K562 (cell line): Measurements from ENCODE around the gene NEURL4. TPM values are rescaled to one million over a fixed set of nuclear protein-coding genes. Genes with fewer than 3 reads are reported as not detected.

ENCODE experiments used
- HLTF ChIP-seq: fragments of 450-650 bp; IDR thresholded peaks from 2 replicates; pipeline ENCODE4 v1.6.1; 2016
- MCM7 ChIP-seq, 2 experiments: fragments of 450-650 bp; IDR thresholded peaks; 2 replicates each; pipeline ENCODE4 v1.6.1; 2016 to 2018
- NFXL1 ChIP-seq: fragments of 450-650 bp; formaldehyde crosslinking; IDR thresholded peaks from 2 replicates; pipeline ENCODE4 v1.4.0; 2021; ENCODE audit warnings: mild to moderate bottlenecking
- RBM15 ChIP-seq: fragments of 200-400 bp; formaldehyde crosslinking; IDR thresholded peaks from 2 replicates; pipeline ENCODE4 v1.6.1; 2018; ENCODE audit warnings: mild to moderate bottlenecking, low read length, moderate library complexity; ENCODE audit not compliant: insufficient read depth
- RNF2 ChIP-seq: sonication (generic); IDR thresholded peaks from 2 replicates; pipeline ENCODE4 v1.6.1; 2016
- TCFL5 ChIP-seq: fragments of 250-450 bp; sonication (Bioruptor Pico); conservative IDR thresholded peaks from 2 replicates; pipeline ENCODE4 v1.6.1; 2021; ENCODE audit warnings: mild to moderate bottlenecking, moderate library complexity, matching md5 sums
- TOE1 ChIP-seq, 2 experiments: fragments of 450-650 bp in 1 of 2; sonication (generic) in 1 of 2; formaldehyde crosslinking in 1 of 2; IDR thresholded peaks; 2 replicates each; pipeline versions ENCODE4 v1.7.1 to v1.8.0; 2016 to 2022; ENCODE audit warnings: borderline replicate concordance in 2 of 2, mild to moderate bottlenecking in 2 of 2, antibody characterized with exemption in 1 of 2, inconsistent platforms in 1 of 2, low read depth in 1 of 2, missing genetic modification reagents in 1 of 2, moderate library complexity in 1 of 2
- U2AF1 ChIP-seq: fragments of 200-400 bp; formaldehyde crosslinking; optimal IDR thresholded peaks from 2 replicates; pipeline ENCODE3; 2017; ENCODE audit warnings: mild to moderate bottlenecking, low read depth, low read length, moderate library complexity
- ZBTB2 ChIP-seq: fragments of 450-650 bp; IDR thresholded peaks from 2 replicates; pipeline ENCODE4 v1.6.1; 2016; ENCODE audit warnings: antibody characterized with exemption
- ZBTB43 ChIP-seq: sonication (generic); formaldehyde crosslinking; IDR thresholded peaks from 2 replicates; pipeline ENCODE4 v1.8.0; 2023; ENCODE audit warnings: mild to moderate bottlenecking, missing genetic modification reagents
- ZHX1 ChIP-seq: fragments of 150-350 bp; conservative IDR thresholded peaks from 2 replicates; pipeline ENCODE4 v1.6.1; 2014; ENCODE audit warnings: low read length
- ZNF3 ChIP-seq: fragments of 250-450 bp; sonication (Bioruptor Pico); IDR thresholded peaks from 2 replicates; pipeline ENCODE4 v1.5.0; 2021; ENCODE audit warnings: mild to moderate bottlenecking, moderate library complexity
- polyA plus RNA-seq, 8 experiments: library from polyadenylated mRNA; depleted of rRNA in 4 of 8; stranded (reverse) in 5 of 8; unstranded in 3 of 8; fragments of >200 nt; fragmentation: Nextera tagmentation in 2 of 8; fragmentation: Illumina TruSeq in 1 of 8; extraction: Ambion mirVana in 2 of 8; extraction: Trizol in 1 of 8; gene quantifications; 2 replicates each; pipeline versions ENCODE4 v1.2.1 to v1.2.3, GENCODE V29; 2011 to 2014; ENCODE audit warnings: inconsistent platforms in 1 of 8, missing spikeins in 1 of 8
- total RNA-seq, 7 experiments: library from RNA; depleted of rRNA in 6 of 7; stranded (reverse); fragments of >200 nt in 6 of 7; fragmentation: Illumina TruSeq in 2 of 7; extraction: Trizol in 2 of 7; gene quantifications; 2 replicates each; pipeline versions ENCODE4 v1.2.1 to v1.2.3, GENCODE V29; 2011 to 2021; ENCODE audit warnings: low replicate concordance in 1 of 7
- TF ChIP-seq, protein P1 (sequence below), 2 experiments: fragments of 250-450 bp in 1 of 2; fragments of 450-650 bp in 1 of 2; sonication (Bioruptor Pico) in 1 of 2; IDR thresholded peaks; 2 replicates each; pipeline versions ENCODE4 v1.6.1 to v1.8.0; 2016 to 2021; ENCODE audit warnings: mild to moderate bottlenecking in 2 of 2, moderate library complexity in 2 of 2, missing compliant biosample characterization in 1 of 2, missing genetic modification characterization in 1 of 2
- TF ChIP-seq, protein P2 (sequence below): IDR thresholded peaks from 2 replicates; pipeline ENCODE4 v1.6.1; 2016; ENCODE audit warnings: missing genetic modification characterization, missing compliant biosample characterization
- TF ChIP-seq, protein P3 (sequence below): fragments of 450-650 bp; IDR thresholded peaks from 2 replicates; pipeline ENCODE4 v1.7.1; 2018; ENCODE audit warnings: mild to moderate bottlenecking, low read depth; ENCODE audit not compliant: partially characterized antibody

Gene NEURL4
- total and polyA plus RNA-seq, 9 of the 15 experiments (the other 6 are each of a cell fraction or from before 2014, with no cell fraction given) = 0.08 to 37.4 (median 11.5) TPM

DNA sequence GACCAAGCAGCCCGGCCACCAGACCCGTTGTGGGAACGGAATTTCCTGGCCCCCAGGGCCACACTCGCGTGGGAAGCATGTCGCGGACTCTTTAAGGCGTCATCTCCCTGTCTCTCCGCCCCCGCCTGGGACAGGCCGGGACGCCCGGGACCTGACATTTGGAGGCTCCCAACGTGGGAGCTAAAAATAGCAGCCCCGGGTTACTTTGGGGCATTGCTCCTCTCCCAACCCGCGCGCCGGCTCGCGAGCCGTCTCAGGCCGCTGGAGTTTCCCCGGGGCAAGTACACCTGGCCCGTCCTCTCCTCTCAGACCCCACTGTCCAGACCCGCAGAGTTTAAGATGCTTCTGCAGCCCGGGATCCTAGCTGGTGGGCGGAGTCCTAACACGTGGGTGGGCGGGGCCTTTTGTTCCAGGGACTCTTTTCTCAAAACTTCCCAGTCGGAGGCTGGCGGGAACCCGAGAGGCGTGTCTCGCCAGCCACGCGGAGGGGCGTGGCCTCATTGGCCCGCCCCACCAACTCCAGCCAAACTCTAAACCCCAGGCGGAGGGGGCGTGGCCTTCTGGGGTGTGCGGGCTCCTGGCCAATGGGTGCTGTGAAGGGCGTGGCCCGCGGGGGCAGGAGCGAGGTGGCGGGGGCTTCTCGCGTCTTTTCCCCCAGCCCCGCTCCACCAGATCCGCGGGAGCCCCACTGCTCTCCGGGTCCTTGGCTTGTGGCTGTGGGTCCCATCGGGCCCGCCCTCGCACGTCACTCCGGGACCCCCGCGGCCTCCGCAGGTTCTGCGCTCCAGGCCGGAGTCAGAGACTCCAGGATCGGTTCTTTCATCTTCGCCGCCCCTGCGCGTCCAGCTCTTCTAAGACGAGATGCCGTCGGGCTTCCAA lies 47.8 kb downstream of the NEURL4 start, which contains the start of gene SLC2A4 (continued):
- TF ChIP-seq ZBTB43 (CRISPR knock-in tag) = no peak
- TF ChIP-seq RBM15 = no peak
- TF ChIP-seq ZBTB2 = 0 out of 2 replicates have a peak, but pooled peaks have one; percentile 8
- TF ChIP-seq NFXL1 (CRISPR knock-in tag) = no peak
- no peak for TF ChIP-seq TOE1 (IDR thresholded peaks at IDR 0.05; ENCODE audit: borderline replicate concordance)
- no peak for TF ChIP-seq TOE1 (CRISPR knock-in tag; IDR thresholded peaks at IDR 0.05; ENCODE audit: borderline replicate concordance, low read depth)
- TF ChIP-seq HLTF = no peak
- no peak for TF ChIP-seq U2AF1
- TF ChIP-seq MCM7 (IDR thresholded peaks at IDR 0.05) = no peak
- TF ChIP-seq, protein P1, sequence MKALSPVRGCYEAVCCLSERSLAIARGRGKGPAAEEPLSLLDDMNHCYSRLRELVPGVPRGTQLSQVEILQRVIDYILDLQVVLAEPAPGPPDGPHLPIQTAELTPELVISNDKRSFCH (CRISPR knock-in tag; IDR thresholded peaks at IDR 0.05) = no peak
- TF ChIP-seq, protein P1 (tag; IDR thresholded peaks at IDR 0.05) = no peak
- TF ChIP-seq TCFL5 (CRISPR knock-in tag) = no peak
- no peak for TF ChIP-seq ZHX1
- TF ChIP-seq, protein P2, sequence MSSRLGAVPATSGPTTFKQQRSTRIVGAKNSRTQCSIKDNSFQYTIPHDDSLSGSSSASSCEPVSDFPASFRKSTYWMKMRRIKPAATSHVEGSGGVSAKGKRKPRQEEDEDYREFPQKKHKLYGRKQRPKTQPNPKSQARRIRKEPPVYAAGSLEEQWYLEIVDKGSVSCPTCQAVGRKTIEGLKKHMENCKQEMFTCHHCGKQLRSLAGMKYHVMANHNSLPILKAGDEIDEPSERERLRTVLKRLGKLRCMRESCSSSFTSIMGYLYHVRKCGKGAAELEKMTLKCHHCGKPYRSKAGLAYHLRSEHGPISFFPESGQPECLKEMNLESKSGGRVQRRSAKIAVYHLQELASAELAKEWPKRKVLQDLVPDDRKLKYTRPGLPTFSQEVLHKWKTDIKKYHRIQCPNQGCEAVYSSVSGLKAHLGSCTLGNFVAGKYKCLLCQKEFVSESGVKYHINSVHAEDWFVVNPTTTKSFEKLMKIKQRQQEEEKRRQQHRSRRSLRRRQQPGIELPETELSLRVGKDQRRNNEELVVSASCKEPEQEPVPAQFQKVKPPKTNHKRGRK = no peak
- TF ChIP-seq, protein P3, sequence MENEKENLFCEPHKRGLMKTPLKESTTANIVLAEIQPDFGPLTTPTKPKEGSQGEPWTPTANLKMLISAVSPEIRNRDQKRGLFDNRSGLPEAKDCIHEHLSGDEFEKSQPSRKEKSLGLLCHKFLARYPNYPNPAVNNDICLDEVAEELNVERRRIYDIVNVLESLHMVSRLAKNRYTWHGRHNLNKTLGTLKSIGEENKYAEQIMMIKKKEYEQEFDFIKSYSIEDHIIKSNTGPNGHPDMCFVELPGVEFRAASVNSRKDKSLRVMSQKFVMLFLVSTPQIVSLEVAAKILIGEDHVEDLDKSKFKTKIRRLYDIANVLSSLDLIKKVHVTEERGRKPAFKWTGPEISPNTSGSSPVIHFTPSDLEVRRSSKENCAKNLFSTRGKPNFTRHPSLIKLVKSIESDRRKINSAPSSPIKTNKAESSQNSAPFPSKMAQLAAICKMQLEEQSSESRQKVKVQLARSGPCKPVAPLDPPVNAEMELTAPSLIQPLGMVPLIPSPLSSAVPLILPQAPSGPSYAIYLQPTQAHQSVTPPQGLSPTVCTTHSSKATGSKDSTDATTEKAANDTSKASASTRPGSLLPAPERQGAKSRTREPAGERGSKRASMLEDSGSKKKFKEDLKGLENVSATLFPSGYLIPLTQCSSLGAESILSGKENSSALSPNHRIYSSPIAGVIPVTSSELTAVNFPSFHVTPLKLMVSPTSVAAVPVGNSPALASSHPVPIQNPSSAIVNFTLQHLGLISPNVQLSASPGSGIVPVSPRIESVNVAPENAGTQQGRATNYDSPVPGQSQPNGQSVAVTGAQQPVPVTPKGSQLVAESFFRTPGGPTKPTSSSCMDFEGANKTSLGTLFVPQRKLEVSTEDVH = peak; percentile 73
- no peak for TF ChIP-seq ZNF3 (CRISPR knock-in tag)
- no peak for TF ChIP-seq RNF2
